Measurements from ENCODE around the gene PADI4.

Gene PADI4, protein sequence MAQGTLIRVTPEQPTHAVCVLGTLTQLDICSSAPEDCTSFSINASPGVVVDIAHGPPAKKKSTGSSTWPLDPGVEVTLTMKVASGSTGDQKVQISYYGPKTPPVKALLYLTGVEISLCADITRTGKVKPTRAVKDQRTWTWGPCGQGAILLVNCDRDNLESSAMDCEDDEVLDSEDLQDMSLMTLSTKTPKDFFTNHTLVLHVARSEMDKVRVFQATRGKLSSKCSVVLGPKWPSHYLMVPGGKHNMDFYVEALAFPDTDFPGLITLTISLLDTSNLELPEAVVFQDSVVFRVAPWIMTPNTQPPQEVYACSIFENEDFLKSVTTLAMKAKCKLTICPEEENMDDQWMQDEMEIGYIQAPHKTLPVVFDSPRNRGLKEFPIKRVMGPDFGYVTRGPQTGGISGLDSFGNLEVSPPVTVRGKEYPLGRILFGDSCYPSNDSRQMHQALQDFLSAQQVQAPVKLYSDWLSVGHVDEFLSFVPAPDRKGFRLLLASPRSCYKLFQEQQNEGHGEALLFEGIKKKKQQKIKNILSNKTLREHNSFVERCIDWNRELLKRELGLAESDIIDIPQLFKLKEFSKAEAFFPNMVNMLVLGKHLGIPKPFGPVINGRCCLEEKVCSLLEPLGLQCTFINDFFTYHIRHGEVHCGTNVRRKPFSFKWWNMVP

DNA sequence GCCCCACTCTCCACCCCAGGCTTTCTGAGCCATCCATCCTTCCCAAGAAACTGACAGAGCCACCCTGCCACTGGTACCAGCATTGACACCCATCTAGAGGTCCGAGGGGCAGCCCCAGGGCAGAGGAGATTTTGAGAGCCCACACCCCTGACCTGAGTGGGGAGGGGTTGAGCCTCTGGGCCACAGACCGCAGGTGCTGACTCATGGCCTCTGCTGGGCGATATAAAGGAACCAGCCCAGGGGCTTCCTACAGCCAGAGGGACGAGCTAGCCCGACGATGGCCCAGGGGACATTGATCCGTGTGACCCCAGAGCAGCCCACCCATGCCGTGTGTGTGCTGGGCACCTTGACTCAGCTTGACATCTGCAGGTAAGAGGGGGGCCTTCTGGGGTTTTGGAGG, at the start of gene PADI4:
Gene PADI4 (plus strand): TSS at position 252 of the 400 bp plus-strand sequence. CDS start 26 bp downstream, at position 278.
- H3K4me3 ChIP-seq (replicated peaks; ENCODE audit: low read depth, low read length), result no peak within 1 kb of the TSS
- H3K27me3 ChIP-seq (replicated peaks; ENCODE audit: control insufficient read depth, insufficient read depth, low read length), result no peaks in the 10 kb centered on the region; the same call in 1 of the 2 replicates
- no peaks in the 10 kb centered on the region for H3K36me3 ChIP-seq (ENCODE audit: control insufficient read depth, insufficient read depth, low read length)
- DNase-seq (ENCODE audit: extremely low read depth, insufficient read length), result no peak
- TF ChIP-seq, protein P1, sequence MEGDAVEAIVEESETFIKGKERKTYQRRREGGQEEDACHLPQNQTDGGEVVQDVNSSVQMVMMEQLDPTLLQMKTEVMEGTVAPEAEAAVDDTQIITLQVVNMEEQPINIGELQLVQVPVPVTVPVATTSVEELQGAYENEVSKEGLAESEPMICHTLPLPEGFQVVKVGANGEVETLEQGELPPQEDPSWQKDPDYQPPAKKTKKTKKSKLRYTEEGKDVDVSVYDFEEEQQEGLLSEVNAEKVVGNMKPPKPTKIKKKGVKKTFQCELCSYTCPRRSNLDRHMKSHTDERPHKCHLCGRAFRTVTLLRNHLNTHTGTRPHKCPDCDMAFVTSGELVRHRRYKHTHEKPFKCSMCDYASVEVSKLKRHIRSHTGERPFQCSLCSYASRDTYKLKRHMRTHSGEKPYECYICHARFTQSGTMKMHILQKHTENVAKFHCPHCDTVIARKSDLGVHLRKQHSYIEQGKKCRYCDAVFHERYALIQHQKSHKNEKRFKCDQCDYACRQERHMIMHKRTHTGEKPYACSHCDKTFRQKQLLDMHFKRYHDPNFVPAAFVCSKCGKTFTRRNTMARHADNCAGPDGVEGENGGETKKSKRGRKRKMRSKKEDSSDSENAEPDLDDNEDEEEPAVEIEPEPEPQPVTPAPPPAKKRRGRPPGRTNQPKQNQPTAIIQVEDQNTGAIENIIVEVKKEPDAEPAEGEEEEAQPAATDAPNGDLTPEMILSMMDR (IDR thresholded peaks at IDR 0.05; ENCODE audit: insufficient read depth, low read length, poor library complexity, severe bottlenecking), result no peak

DNA sequence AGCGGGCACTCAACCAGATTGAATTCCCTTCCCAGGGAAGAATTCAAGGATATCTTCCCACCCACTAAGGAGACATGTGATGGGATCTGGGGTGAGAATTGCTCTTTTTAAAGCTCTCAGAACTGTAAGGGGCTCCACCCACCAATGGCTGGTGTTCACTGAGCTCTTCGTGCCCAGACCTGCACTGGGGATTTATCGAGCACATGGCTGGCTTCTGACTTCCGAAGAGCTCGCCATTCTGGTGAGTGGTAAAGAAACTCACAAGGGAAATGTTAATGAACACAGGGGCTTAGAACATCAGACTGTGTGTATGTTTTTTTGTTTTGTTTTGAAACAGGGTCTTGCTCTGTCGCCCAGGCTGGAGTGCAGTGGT, 49.3 kb upstream of the PADI4 start:
- DNase-seq (ENCODE audit: extremely low read depth, insufficient read length), result no peak
- Histone ChIP-seq H3K36me3 (ENCODE audit: control insufficient read depth, insufficient read depth, low read length) (no peaks in the 10 kb centered on the region), H3K27me3 (replicated peaks; ENCODE audit: control insufficient read depth, insufficient read depth, low read length) (no peaks in the 10 kb centered on the region), H3K4me3 (replicated peaks; ENCODE audit: low read depth, low read length) (no peak overlapping the region)
- TF ChIP-seq, protein P1 (IDR thresholded peaks at IDR 0.05; ENCODE audit: insufficient read depth, low read length, poor library complexity, severe bottlenecking), result no peak

DNA sequence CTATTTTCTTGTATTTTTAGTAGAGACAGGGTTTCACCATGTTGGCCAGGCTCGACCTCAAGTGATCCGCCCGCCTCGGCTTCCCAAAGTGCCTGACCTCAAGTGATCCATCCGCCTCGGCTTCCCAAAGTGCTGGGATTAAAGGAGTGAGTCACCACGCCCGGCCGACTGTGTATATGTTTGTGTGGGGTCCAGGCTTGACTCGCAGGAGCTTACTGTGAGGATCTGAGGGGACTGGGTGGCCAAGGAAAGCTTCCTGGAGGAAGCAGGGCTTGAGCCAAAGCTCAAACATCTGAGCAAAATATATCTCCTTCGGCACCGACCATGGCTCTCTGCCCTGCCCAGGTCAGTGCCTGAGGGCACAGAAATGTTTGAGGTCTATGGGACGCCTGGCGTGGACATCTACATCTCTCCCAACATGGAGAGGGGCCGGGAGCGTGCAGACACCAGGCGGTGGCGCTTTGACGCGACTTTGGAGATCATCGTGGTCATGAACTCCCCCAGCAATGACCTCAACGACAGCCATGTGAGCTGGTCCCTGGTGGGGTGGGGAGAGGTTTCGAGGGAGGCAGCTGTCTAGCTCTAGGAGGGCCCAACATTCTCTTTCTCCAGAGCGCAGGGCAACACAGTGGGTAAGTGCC, 48.6 kb upstream of the PADI4 start:
- TF ChIP-seq, protein P1 (IDR thresholded peaks at IDR 0.05; ENCODE audit: insufficient read depth, low read length, poor library complexity, severe bottlenecking), result no peak
- no peaks in the 10 kb centered on the region for H3K36me3 ChIP-seq (ENCODE audit: control insufficient read depth, insufficient read depth, low read length)
- no peak overlapping the region for H3K4me3 ChIP-seq (replicated peaks; ENCODE audit: low read depth, low read length)
- DNase-seq (ENCODE audit: extremely low read depth, insufficient read length), result no peak
- H3K27me3 ChIP-seq (replicated peaks; ENCODE audit: control insufficient read depth, insufficient read depth, low read length), result no peaks in the 10 kb centered on the region

- no peak for DNase-seq (ENCODE audit: extremely low read depth, insufficient read length)
- Histone ChIP-seq H3K27me3 (replicated peaks; ENCODE audit: control insufficient read depth, insufficient read depth, low read length) (no peaks in the 10 kb centered on the region), H3K4me3 (replicated peaks; ENCODE audit: low read depth, low read length) (no peak overlapping the region), H3K36me3 (ENCODE audit: control insufficient read depth, insufficient read depth, low read length) (no peaks in the 10 kb centered on the region)
- TF ChIP-seq, protein P1 (IDR thresholded peaks at IDR 0.05; ENCODE audit: insufficient read depth, low read length, poor library complexity, severe bottlenecking), result no peak
Observed at GRCh38 chr1:17260264-17260663, 47.7 kb upstream of the PADI4 start.

- Histone ChIP-seq H3K36me3 (ENCODE audit: control insufficient read depth, insufficient read depth, low read length) (no peaks in the 10 kb centered on the region), H3K4me3 (replicated peaks; ENCODE audit: low read depth, low read length) (no peak overlapping the region), H3K27me3 (replicated peaks; ENCODE audit: control insufficient read depth, insufficient read depth, low read length) (no peaks in the 10 kb centered on the region)
- TF ChIP-seq, protein P1 (IDR thresholded peaks at IDR 0.05; ENCODE audit: insufficient read depth, low read length, poor library complexity, severe bottlenecking), result no peak
- DNase-seq (ENCODE audit: extremely low read depth, insufficient read length), result no peak
Observed at GRCh38 chr1:17260738-17261137, 47.3 kb upstream of the PADI4 start.

Data from GM06990 (cell line).